GM21717 (cell line): ENCODE data around the gene PFAS.
"Not testable (repeated sequence)": the region's sequence is repeated elsewhere in the genome, so short reads cannot be mapped to it uniquely, and the experiment has no call there.

Experiments
- ATAC-seq: cut with Tn5 transposase; IDR thresholded peaks from one replicate; pipeline ENCODE4 v1.9.1; 2021; ENCODE audit warnings: mild to moderate bottlenecking, moderate library complexity; ENCODE audit not compliant: unreplicated experiment

The PFAS gene, protein sequence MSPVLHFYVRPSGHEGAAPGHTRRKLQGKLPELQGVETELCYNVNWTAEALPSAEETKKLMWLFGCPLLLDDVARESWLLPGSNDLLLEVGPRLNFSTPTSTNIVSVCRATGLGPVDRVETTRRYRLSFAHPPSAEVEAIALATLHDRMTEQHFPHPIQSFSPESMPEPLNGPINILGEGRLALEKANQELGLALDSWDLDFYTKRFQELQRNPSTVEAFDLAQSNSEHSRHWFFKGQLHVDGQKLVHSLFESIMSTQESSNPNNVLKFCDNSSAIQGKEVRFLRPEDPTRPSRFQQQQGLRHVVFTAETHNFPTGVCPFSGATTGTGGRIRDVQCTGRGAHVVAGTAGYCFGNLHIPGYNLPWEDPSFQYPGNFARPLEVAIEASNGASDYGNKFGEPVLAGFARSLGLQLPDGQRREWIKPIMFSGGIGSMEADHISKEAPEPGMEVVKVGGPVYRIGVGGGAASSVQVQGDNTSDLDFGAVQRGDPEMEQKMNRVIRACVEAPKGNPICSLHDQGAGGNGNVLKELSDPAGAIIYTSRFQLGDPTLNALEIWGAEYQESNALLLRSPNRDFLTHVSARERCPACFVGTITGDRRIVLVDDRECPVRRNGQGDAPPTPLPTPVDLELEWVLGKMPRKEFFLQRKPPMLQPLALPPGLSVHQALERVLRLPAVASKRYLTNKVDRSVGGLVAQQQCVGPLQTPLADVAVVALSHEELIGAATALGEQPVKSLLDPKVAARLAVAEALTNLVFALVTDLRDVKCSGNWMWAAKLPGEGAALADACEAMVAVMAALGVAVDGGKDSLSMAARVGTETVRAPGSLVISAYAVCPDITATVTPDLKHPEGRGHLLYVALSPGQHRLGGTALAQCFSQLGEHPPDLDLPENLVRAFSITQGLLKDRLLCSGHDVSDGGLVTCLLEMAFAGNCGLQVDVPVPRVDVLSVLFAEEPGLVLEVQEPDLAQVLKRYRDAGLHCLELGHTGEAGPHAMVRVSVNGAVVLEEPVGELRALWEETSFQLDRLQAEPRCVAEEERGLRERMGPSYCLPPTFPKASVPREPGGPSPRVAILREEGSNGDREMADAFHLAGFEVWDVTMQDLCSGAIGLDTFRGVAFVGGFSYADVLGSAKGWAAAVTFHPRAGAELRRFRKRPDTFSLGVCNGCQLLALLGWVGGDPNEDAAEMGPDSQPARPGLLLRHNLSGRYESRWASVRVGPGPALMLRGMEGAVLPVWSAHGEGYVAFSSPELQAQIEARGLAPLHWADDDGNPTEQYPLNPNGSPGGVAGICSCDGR (N-terminal part only)

DNA sequence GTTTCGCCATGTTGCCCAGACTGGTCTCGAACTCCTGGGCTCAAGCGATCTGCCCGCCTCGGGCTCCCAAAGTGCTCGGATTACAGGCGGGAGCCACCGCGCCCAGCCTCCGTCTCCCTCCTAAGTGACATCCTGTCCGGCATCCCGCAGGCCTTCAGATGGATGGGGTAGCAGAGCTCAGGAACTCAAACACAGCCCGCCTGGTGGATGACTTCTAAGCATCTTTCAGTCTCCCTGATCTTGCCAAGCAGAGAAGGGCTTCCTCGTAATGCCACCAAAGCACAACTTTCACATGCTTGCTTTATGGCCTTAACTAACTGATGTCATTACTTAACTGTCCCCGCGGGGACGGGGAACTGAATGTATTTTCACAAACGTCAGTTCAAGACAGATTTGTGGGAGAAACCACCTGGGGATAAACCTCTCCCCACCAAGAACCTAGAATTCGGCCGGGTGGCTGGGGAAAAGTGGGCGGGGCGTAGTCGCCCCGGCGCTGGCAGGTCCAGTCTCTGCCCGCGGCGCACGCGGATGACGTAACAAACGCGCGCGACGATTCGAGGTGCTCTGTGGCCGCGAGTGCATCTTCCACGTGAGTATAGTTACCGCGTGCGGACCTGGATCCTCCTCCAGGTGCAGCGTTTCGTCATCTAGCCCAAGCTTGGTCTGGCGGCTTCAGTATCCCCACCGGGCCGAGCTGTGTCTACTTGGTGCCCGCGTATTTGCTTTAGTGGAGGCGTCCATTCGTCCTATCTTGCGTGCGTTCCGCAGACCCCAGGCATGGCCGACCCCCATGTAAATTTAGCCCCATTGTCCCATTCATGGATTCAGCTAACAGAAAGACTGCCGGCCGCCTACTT lies at the start of gene PFAS:
TSS of gene PFAS (plus strand) at position 539 of the 857 bp plus-strand sequence. CDS start 4,649 bp downstream, outside the sequence.
- ATAC-seq = peak; percentile 35

DNA sequence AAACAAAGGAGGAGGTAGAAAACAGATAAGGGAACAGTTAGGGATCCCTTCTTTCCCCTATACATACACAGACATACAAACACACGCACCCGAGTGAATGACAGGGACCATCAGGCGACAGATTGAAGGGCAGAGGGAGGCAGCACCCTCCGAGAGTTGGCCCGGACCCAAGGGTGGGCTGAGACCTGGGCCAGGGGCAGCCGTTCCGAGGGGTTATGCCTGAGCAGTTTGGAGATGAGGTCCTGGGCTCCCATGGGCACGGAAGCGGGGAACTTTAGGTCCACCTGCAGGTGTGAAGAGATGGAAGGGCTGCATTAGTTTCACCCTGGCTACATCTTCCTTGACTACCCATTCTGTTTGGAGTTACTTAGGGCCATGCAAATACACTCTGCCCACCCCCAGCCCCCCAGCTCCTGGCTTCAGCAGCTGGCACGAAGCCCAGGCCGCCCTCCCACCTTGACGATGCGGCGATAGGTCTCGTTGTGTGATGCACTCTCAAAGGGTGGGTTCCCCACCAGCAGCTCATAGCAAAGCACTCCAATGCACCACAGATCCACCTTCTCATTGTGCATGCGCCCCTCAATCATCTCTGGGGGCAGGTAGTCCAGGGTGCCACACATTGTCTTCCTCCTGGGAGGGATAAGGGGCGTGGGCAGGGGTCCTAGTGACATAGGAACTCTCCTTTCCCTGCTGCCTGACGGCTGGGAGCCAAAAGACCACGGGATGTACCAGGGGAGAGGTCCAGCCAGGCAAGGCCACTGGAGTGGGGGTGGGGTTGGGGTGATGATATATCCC lies 44.1 kb upstream of the PFAS start:
- ATAC-seq = no peak

DNA sequence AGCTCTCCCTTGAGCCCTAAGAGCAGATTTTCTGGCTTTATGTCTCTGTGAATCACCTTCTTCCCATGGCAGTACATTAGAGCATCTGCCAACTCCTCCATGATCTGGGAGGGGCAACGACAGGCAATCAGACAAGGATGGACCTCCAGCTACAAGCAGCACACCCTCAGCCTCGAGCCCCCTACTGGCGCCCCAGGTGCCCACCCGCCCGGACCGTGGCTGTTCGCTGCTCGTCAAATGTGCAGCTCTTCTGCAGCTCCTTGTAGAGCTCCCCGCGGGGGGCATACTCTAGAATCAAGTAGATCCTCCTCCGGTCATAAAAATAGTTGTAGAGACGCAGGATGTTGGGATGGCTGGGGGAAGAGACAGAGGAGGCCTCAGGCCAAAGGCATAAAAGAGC lies 42.6 kb upstream of the PFAS start:
- no peak for ATAC-seq

DNA sequence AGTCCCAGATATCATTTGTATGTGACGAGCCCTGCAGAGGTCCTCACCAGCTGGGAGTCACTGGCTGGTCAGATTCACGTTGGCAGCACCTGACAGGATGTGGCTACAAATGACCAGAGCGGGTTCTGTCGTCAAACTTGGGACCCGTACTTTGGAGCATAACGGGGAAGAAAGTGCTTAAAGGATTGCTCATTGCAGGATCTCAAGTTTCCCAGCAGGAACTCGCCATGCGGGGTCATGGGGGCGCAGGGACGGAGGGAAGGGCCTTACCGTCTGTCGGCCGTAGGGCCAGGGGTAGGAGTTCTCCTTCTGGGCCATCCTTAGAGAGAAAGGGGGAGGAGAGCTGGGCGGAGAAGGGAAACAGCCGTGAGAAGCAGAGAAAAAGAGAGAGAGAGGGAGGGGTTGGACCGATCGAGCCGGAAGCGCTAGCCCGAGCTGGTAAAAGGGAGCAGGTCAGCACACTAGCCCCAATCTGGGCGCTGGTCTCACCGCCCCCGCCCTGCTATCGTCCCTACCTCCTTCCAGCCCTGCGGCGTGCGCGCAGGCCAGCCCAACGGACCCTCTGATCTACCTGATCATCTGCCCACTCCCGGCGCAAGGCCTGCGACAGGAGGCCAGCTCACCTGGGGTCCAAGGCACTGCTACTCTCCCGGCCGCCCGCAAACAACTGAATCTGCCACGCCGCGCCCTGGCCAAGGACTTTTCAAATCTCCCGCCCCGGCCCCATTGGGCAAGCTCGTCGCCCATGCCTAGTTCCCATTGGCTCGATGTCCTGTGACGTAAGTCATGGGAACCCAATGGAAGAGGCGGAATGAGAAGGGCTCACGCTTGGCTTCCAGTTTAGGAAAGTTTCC lies 39.0 kb upstream of the PFAS start, which contains the start of gene AURKB:
TSS of gene AURKB (minus strand) at position 669 of the 854 bp plus-strand sequence. CDS start at position 318, 351 bp downstream.
- peak; percentile 57 for ATAC-seq

DNA sequence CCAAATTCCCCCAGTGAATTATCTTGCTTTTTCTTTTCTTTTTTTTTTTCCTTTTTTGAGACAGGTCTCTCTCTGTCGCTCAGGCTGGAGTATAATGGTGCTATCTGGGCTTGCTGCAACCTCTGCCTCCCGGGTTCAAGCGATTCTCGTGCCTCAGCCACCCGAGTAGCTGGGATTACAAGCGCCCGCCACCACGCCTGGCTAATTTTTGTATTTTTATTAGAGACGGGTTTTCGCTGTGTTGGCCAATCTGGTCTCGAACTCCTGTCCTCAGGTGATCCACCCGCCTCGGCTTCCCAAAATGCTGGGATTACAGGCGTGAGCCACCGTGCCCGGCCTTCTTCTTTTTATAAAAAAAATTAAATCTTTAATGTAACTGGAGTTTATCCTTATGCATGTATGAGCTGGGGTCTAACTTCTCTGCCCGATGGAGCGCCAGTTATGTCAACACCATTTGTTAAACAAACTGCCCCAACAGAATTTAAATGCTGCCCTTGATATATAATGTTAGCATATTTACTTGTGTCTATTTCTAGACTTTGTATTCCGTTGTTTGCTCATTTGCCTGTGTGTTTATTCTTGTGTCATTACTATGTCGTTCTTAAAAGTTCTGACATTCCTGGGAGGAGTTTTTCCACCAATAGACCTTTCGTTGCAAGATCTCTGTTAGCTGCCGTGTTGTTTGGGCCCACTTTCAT lies 38.2 kb upstream of the PFAS start:
- ATAC-seq = no peak

DNA sequence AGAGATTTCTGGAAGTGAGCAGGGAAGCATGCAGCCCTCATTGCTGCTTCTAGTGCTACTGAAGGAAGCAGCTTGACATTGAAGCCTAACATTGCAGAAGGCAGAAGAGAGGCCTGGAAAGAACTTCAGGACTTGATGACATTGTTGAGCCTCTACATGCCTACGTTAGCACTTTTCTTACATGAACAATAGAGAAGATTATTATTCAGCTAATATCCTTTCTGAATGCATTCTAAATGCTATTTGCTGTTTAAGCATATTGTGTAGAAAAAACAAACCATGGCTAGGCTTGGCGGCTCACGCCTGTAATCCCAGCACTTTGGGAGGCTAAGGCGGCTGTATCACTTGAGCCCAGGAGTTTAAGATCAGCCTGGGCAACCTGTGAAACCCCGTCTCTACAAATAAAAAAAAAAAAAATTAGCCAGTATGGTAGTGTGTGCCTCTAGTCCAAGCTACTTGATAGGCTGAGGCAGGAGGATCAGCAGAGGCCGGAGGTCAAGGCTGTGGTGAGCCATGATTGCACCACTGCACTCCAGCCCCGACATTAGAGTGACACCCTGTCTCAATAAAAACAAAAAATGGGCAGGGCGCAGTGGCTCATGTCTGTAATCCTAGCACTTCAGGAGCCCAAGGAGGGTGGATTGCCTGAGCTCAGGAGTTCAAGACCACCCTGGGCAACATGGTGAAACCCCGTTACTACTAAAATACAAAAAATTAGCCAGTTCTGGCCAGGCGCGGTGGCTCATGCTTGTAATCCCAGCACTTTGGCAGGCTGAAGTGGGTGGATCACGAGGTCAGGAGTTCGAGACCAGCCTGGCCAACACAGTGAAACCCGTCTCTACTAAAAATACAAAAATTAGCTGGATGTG lies 36.5 kb upstream of the PFAS start:
- ATAC-seq = no peak

DNA sequence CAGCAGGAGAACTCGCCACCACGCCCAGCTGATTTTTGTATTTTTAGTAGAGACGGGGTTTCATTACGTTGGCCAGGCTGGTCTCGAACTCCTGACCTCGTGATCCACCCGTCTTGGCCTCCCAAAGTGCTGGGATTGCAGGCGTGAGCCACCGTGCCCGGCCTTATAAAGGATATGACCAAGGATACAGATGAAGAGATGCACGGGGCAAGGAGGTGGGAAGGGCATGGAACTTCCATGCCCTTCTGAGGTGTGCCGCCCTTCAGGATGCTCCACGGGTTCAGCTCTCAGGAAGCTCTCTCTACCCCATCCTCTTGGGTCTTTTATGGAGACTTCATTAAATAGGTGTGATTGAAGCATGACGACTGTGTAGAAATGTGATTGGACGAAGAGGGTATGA lies 35.1 kb upstream of the PFAS start:
- ATAC-seq = not testable (repeated sequence)

DNA sequence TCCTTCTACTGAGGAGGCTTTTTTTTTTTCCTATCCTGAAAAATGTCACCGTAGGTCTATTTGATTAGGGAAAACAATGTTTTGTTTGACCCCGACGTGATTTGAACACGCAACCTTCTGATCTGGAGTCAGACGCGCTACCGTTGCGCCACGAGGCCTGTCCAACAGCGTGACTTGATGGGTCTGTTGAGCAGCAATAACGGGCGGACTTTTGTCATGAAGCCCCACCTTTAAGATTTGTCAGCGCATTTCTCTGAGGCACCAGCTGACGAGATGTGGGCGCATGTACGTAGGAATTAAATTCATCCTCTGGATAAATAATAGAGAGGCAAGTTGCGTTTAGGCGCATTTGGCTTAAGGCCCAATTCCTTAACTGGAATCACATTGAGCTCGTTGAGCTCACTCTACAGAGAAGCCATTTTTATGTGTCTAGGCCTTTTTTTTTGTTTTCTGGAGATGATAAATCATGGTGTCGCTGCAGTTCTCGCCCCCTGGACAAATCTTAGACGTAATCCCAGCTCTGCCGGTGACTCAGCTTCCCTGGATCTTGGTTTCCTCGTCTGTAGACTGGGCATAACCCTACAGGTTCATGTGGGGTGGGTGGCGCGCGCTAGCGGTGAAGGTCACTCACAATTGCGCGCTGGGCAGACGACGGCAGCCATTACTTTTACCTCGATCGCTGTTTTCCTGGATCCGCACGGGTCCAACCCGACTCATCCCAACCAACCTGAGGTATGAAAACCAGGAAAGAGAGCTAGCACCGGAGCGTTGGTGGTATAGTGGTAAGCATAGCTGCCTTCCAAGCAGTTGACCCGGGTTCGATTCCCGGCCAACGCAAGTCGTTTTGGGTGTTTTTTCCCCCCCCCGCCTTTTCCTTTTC lies 28.1 kb upstream of the PFAS start:
- no peak for ATAC-seq

DNA sequence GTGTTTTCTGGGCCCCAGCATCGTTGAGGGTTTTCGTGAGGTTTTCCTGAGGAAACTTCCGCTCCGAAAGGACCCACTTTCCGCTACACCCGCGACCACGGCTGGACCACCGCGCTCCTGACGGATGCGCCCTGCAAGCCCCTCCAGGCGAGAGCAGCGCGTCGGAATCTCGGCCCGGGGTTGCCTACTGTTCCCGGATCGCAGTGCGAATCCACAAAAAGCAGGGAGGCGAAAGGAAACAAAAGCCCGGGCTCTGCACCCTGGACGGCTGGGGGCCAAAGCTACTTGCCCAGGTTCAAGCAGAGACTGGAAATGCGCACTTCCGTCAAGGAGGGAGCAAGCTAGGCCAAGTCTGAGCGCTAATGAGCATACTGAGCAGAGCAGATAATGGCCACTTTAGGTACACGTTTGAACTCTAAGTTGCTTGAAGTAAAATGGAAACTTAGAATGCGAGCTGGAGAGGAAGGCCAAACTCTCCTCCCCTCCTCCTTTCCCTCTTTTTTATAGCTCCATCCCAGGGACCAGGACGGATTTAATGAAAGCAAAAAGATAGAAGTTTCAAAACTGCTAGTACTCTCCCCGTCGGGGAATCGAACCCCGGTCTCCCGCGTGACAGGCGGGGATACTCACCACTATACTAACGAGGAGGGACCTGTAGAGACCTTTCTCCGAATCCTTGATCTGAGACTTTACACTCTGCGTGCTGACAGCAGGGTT lies 27.3 kb upstream of the PFAS start:
- ATAC-seq = peak; percentile 28

DNA sequence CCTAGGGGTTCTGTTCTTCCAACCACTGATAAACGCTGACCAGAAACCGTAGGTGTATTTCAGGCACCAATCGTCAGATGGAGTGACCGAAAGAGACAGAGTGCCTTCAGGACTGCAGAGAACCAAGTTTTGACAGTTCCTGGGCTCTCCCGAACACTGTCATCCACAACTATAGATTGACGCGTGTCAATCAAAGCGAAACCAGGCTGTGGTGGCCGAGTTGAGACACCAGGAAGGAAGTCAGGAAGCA lies 26.8 kb upstream of the PFAS start:
- peak; percentile 24 for ATAC-seq

DNA sequence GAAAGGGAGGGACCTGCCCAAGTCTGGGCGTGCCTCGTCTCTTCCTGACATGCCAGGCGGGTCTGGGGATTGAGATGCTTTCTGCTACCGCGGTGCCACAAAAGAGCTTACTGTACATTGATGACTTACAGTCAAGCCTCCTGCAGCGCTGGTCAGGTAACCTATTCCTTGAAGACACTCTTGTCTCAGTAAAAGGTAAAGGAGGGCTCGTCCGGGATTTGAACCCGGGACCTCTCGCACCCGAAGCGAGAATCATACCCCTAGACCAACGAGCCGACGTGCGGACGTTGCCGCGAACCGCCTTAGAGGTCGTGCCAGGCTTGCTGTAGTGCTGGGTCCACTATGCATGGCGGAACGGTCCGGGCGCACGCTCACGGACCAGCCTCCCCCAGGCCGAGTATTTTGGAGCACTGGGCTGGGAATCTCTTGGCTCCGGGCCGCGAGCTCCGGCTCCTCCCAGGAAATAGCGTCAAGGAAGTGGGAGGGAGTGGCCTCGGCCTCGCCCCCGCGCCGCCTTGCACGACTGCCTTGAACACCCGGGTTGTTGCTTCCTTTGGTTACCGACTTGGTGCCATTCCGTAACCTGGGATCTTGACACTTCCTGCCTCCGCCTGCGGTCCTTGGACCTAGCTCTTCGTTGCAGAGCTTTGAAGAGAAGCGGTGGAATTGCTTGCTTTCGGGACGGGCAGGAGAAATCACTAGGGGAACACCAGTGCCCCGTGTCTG lies 26.3 kb upstream of the PFAS start:
- peak; percentile 25 for ATAC-seq

DNA sequence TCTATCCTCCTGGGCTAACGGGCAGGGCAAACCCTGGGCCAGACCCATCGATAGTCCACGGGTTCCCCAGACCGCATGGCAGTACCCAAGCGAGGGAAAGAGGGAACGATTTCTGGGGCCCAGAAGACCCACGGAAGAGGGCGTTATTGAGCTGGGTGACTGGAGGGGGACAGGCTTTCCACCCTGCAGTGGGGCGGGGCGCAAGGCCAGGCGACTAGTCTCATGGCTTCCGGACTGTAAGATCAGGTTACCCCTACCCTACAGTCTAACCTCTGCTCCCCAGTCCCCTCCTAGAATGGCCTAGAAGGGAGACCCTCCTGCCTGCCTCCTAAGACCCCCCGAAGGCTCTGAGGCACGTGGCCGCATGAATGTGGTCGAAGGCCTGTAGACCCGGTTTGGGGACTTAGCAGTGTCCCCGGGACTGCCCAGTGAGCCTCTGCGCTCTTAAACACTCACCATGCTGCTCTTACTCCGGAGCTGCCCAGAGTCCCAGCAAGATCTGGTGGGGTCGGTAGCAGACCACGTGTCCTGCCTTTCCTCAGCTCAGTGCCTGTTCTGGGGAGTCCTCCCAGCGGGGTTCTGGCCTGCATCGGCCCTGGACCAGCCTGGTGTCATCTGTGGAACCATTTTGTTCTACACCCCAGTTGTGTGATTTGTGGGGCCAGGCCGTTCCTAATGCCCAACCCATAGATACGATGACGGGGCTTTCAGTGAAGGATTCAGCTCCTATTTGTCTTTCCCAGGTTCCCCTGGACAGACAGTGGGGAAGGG lies 25.5 kb upstream of the PFAS start:
- peak; percentile 1 for ATAC-seq

DNA sequence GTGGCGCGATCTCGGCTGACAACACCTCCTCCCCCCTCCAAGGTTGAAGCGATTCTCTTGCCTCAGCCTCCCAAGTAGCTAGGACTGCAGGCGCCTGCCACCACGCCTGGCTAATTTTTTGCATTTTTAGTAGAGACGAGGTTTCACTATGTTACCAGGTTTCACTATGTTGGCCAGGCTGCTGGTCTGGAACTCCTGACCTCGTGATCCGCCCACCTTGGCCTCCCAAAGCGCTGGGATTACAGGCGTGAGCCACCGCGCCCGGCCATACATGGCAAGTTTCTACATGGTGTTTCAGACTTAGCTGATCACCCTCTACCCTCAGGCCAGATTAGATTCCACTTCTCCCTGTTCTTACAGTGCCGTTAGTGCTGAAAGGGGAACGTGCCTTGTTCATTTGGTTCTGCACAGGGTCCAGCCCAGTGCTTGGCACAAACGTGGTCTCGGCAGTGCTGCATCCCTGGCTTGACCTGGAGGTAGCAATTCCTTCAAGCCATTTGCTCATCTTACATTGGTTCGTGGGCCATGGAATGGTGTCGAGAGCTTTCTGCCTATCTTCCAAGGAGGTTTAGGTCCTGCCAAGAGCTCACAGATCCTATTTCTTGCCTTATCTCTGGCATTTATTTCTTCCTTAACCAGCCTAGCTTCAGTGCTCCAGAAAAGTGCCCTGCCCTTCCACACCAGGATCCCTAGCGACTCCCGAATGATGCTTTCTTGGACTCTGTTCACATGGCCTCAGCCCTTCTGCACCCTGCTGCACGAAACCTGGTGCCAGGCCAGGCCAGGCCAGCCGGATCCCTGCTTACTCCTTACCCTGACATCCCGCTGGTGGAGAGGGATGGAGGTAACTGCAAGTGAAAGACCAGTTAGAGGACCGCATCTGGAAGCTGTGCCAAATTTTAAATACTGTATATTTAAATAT lies 23.9 kb upstream of the PFAS start:
- no peak for ATAC-seq
